ENCODE measurements around the gene CELA3B.
"Not testable (repeated sequence)": the region's sequence is repeated elsewhere in the genome, so short reads cannot be mapped to it uniquely, and the experiment has no call there.

CELA3B gene

DNA sequence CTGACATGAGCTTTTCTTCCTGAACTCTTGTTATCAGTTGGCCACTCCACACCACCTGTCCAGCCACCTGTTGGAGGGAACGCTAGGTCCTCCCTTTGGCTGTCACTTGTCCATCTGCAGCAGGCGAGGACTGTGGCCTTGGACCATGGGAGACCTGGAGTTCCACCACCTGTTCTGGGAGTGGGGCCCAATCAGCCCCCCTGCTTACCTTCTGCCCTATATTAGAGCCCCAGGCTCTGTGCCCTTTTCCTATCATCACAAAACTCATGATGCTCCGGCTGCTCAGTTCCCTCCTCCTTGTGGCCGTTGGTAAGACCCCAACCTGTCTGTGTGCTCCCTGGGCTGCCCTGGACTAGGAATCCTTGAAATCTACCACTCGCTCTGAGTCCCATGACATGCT is 24.6 kb downstream of the CELA3B start, which contains the start of gene CELA3A:
TSS of gene CELA3A (plus strand) at position 249 of the 400 bp plus-strand sequence. CDS start at position 267, 18 bp downstream.
- DNase-seq (ENCODE audit: low read depth in 1 of 2, low spot score in 1 of 2): no peak
- TF ChIP-seq JUND (IDR thresholded peaks at IDR 0.05; ENCODE audit: low read depth): no peak
- in situ Hi-C loops (cut with HindIII; ENCODE audit: low pct_unique_long_range_greater_than_20kb, low sequenced_read_pairs): no loop called here

DNA sequence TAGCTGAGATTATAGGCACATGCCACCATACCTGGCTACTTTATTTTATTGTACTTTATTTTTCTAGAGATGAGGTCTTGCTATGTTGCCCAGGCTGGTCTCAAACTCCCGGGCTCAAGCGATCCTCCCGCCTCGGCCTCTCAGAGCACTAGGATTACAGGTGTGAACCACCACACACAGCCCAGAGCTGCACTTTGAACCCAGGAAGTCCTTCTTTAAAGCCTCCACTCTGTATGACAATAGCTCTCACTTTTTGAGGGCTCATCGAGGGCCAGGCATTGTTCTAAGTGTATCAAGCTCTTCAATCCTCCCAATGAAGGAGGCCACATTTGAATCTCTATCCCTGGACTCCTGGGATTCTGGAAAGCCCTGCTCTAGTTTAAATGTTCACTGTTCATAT is 25.6 kb downstream of the CELA3B start:
- in situ Hi-C loops (cut with HindIII; ENCODE audit: low pct_unique_long_range_greater_than_20kb, low sequenced_read_pairs); DNase-seq (ENCODE audit: low read depth in 1 of 2, low spot score in 1 of 2): not testable (repeated sequence)

DNA sequence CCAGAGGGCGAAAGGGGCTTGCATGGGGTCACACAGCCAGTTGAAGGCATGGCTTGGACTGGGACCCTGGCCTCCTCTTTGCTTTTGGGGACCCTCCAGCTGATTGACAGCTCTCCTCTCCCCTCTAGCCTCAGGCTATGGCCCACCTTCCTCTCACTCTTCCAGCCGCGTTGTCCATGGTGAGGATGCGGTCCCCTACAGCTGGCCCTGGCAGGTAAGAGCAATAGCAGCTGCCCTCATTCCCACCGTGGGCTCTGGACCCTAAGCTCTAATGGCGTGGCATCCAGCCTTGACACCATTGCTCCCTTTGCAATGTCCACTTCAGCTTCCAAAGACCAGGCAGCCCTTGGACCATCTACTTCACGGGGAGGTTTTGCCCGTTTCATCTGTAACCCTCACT is 26.1 kb downstream of the CELA3B start:
- DNase-seq (ENCODE audit: low read depth in 1 of 2, low spot score in 1 of 2); in situ Hi-C loops (cut with HindIII; ENCODE audit: low pct_unique_long_range_greater_than_20kb, low sequenced_read_pairs): not testable (repeated sequence)

DNA sequence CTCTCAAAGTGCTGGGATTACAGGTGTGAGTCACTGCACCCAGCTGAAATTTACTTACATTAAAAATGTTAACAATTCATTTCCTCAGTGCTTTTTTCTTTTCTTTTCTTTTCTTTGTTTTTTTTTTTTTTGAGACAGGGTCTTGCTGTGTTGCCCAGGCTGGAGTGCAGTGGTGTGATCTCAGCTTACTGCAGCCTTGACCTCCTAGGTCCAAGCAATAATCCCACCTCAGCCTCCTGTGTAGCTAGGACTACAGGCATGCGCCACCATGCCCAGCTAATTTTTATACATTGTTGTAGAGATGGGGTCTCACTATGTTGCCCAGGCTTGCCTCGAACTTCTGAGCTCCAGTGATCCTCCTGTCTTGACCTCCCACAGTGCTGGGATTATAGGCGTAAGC is 27.1 kb downstream of the CELA3B start:
- in situ Hi-C loops (cut with HindIII; ENCODE audit: low pct_unique_long_range_greater_than_20kb, low sequenced_read_pairs): not testable (repeated sequence)

DNA sequence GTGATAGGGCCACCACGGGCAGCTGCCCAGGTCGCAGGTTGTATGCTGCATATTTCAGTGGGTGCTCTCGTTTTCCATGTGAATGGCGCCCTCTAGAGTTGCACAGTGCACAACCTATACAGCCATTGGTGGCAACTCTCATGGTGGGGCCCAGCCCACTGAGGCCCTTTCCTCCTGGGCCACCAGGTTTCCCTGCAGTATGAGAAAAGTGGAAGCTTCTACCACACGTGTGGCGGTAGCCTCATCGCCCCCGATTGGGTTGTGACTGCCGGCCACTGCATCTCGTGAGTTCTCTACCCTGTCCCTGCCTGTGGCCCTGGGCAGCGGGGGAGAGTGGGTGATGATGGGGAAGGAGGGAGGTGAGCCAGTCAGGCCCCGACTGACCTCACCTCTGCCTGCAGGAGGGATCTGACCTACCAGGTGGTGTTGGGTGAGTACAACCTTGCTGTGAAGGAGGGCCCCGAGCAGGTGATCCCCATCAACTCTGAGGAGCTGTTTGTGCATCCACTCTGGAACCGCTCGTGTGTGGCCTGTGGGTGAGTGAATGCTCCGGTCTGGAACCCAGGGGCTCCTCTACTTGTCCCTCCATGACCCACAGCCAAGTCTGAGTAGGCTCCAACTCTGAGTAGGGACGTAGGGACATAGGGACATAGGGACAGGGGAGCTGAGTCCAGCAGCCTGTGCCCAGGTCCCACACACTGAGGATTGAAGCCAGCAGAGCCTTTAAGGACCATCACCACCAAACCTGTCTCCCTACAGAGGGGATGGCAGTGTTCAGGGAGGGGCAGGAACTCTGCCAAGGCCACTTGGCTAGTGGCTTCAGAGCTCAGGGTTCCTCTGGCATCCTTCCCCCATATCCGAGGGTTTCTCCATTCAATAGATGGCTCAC is 28.7 kb downstream of the CELA3B start:
- peak in 1 of 2 experiments; percentile 46 for DNase-seq (ENCODE audit: low read depth in 1 of 2, low spot score in 1 of 2)
- in situ Hi-C loops (cut with HindIII; ENCODE audit: low pct_unique_long_range_greater_than_20kb, low sequenced_read_pairs): not testable (repeated sequence)

More for the DNA sequence above, 27.1 kb downstream of the CELA3B start:
- DNase-seq (ENCODE audit: low read depth in 1 of 2, low spot score in 1 of 2): not testable (repeated sequence)

DNA sequence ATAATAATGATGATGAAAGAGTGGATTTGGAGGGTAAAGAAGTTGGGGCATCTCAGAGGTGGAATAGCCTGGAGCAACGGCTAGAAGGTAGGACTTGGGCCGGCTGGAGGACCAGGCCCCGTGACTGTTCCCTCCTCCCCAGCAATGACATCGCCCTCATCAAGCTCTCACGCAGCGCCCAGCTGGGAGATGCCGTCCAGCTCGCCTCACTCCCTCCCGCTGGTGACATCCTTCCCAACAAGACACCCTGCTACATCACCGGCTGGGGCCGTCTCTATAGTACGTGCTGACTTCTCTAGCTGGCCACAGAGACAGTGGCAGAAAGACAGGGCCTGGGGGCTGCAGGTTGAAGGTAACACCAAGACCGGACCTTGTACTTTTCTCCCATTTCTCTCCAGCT is 29.9 kb downstream of the CELA3B start:
- in situ Hi-C loops (cut with HindIII; ENCODE audit: low pct_unique_long_range_greater_than_20kb, low sequenced_read_pairs); DNase-seq (ENCODE audit: low read depth in 1 of 2, low spot score in 1 of 2): not testable (repeated sequence)

DNA sequence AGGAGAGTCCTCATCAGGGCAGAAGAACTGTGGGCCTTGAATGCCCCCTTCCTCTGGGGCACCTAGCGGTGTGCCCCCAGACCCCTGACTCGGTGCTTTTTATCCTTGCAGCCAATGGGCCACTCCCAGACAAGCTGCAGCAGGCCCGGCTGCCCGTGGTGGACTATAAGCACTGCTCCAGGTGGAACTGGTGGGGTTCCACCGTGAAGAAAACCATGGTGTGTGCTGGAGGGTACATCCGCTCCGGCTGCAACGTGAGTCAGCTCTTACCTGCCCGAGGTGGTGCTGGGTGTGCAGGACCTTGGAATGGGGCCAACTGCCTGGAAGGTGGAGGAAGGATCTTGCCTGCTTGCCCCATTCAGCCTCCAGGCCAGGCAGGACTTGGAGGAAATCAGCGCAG is 30.4 kb downstream of the CELA3B start:
- DNase-seq (ENCODE audit: low read depth in 1 of 2, low spot score in 1 of 2); in situ Hi-C loops (cut with HindIII; ENCODE audit: low pct_unique_long_range_greater_than_20kb, low sequenced_read_pairs): not testable (repeated sequence)

DNA sequence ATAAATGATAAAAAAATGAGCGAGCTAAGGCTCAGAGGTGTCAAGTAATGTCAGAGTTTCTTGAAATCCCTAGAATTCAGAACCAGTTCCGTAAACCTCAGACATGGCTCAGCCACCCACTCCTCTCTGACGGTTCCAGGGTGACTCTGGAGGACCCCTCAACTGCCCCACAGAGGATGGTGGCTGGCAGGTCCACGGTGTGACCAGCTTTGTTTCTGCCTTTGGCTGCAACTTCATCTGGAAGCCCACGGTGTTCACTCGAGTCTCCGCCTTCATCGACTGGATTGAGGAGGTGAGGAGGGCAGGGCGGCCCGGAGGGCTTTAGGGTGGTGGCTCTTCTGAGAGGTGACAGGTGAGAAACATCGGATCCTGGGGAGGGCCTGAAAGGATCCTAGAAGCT is 32.7 kb downstream of the CELA3B start:
- DNase-seq (ENCODE audit: low read depth in 1 of 2, low spot score in 1 of 2); in situ Hi-C loops (cut with HindIII; ENCODE audit: low pct_unique_long_range_greater_than_20kb, low sequenced_read_pairs): not testable (repeated sequence)

DNA sequence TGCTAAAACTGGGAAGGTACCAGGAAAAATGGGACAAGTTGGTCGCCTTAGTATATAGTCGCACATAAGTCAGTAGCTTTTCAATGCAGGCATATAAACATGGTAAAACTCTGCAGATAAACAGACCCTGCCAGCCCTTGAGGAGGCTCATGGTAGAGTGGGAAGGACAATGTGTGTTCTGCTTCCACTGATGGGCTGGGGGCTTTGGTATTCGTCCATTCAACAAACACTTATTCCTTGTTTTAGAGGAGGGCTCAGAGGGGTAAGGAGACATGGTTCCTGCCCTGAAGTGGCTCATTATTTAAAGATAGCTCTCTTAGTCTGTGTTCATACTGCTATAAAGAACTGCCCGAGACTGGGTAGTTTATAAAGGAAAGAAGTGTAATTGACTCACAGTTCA is 35.9 kb downstream of the CELA3B start:
- in situ Hi-C loops (cut with HindIII; ENCODE audit: low pct_unique_long_range_greater_than_20kb, low sequenced_read_pairs); DNase-seq (ENCODE audit: low read depth in 1 of 2, low spot score in 1 of 2): not testable (repeated sequence)

DNA sequence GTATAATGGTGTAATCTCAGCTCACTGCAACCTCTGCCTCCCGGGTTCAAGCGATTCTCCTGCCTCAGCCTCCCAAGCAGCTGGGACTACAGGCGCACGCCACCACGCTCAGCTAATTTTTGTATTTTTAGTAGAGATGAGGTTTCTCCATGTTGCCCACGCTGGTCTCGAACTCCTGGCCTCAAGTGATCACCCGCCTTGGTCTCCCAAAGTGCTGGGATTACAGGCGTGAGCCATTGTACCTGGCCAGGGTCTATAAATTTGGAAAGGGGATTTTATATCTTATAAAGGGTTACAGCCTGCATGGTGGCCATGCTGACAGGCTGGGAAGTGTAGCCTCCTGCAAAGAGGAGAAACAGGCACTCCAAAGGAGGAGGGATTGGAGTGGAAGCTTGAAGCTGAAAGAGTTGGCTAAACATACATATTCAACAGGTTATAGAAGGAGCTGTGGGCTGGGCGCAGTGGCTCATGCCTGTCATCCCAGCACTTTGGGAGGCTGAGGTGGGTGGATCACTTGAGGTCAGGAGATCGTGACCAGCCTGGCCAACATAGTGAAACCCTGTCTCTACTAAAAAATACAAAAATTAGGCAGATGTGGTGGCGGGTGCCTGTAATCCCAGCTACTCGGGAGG is 37.9 kb downstream of the CELA3B start:
- in situ Hi-C loops (cut with HindIII; ENCODE audit: low pct_unique_long_range_greater_than_20kb, low sequenced_read_pairs); DNase-seq (ENCODE audit: low read depth in 1 of 2, low spot score in 1 of 2): not testable (repeated sequence)

DNA sequence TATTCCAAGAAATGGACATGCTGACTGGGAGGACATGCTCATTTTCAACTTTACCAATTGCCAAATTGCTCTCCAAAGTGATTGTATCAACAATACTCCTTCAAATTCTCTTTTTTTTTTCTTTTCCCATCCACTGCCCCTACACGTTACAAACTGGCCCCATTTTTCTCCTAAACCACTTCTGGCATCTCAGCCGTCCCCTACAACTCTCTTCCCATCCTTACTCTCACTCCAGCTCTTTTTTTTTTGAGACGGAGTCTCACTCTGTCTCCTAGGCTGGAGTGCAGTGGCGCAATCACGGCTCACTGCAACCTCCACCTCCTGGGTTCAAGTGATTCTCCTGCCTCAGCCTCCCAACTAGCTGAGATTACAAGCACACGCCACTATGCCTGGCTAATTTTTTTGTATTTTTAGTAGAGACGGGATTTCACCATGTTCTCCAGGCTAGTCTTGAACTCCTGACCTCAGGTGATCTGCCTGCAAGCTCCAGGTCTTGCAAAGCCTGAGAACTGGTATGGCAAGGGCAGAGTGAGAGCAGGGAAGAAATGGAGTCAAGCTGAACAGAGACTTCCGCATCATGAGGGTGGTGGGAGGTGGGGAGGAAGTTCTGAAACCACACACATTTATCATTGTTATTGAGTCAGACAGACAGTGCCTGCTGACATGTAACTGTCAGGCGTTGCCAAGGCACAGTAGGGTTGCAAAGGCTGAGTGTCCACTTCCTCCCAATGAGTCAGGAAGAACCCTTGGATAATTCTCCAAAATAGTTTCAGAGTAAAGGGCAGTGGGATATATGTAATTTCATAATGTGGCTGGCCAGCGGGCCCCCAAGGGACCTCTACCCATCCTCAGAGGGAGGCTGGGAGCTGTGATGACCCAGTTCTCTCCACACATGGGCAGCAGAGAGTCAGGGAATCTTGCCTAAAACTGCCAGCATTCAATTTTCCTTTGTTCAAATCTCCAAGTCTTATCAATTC is 42.0 kb downstream of the CELA3B start:
- DNase-seq (ENCODE audit: low read depth in 1 of 2, low spot score in 1 of 2): no peak
- in situ Hi-C loops (cut with HindIII; ENCODE audit: low pct_unique_long_range_greater_than_20kb, low sequenced_read_pairs): no loop called here
- no peak for TF ChIP-seq JUND (IDR thresholded peaks at IDR 0.05; ENCODE audit: low read depth)

DNA sequence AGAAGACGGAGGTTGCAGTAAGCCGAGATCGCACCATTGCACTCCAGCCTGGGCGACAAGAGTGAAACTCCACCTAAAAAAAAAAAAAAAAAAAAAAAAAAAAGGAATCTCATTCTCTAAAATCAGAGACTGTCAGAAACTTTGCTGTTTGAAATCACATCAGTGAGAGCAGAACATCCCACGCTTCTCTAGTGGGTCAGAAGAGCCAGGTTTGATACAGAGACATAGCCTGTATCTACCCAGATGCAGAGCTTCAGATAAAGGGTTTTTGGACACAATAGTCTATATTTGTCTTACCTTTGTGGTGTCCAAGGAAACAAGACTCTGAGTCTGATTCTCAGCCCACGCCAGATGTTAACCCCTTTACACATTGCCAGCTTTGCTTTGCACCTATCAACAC is 44.2 kb downstream of the CELA3B start:
- in situ Hi-C loops (cut with HindIII; ENCODE audit: low pct_unique_long_range_greater_than_20kb, low sequenced_read_pairs): no loop called here
- DNase-seq (ENCODE audit: low read depth in 1 of 2, low spot score in 1 of 2): no peak
- TF ChIP-seq JUND (IDR thresholded peaks at IDR 0.05; ENCODE audit: low read depth): no peak
